DND-41 (cell line): Measurements from ENCODE around the gene AQP2.

Experiments
- EZH2 ChIP-seq: IDR thresholded peaks from 3 replicates; pipeline ENCODE4 v1.6.1; 2012; ENCODE audit warnings: borderline replicate concordance, low read depth, mild to moderate bottlenecking, moderate library complexity, low read length, inconsistent platforms; ENCODE audit not compliant: severe bottlenecking
- TF ChIP-seq, protein P1 (sequence below): IDR thresholded peaks from 2 replicates; pipeline ENCODE4 v1.5.1; 2012; ENCODE audit warnings: borderline replicate concordance, low read length, moderate library complexity, mild to moderate bottlenecking; ENCODE audit not compliant: poor library complexity, severe bottlenecking; ENCODE audit errors: extremely low read depth

GRCh38 chr12:49965836-49966235 lies 15.3 kb downstream of the AQP2 start:
- TF ChIP-seq, protein P1, sequence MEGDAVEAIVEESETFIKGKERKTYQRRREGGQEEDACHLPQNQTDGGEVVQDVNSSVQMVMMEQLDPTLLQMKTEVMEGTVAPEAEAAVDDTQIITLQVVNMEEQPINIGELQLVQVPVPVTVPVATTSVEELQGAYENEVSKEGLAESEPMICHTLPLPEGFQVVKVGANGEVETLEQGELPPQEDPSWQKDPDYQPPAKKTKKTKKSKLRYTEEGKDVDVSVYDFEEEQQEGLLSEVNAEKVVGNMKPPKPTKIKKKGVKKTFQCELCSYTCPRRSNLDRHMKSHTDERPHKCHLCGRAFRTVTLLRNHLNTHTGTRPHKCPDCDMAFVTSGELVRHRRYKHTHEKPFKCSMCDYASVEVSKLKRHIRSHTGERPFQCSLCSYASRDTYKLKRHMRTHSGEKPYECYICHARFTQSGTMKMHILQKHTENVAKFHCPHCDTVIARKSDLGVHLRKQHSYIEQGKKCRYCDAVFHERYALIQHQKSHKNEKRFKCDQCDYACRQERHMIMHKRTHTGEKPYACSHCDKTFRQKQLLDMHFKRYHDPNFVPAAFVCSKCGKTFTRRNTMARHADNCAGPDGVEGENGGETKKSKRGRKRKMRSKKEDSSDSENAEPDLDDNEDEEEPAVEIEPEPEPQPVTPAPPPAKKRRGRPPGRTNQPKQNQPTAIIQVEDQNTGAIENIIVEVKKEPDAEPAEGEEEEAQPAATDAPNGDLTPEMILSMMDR = no peak
- TF ChIP-seq EZH2 = no peak
